Endothelial cell (in vitro differentiated cells): ENCODE data around the gene LRRC18. TPM values are rescaled to one million over a fixed set of nuclear protein-coding genes. Genes with fewer than 3 reads are reported as not detected.
A peak's percentile ranks its signal among the peaks of the same experiment; 100 is the strongest.

ENCODE experiments used
- DNase-seq: peaks from one replicate; pipeline ENCODE4 v3.0.0; 2021; ENCODE audit warnings: low spot score
- H3K27ac Mint-ChIP-seq: one replicate; pipeline ENCODE4 v1.8.0; 2021; ENCODE audit warnings: mixed read lengths, inconsistent platforms; ENCODE audit not compliant: unreplicated experiment
- H3K27me3 Mint-ChIP-seq: one replicate; pipeline ENCODE4 v1.8.0; 2021; ENCODE audit warnings: mild to moderate bottlenecking, moderate library complexity, mixed read lengths, inconsistent platforms; ENCODE audit not compliant: unreplicated experiment
- H3K36me3 Mint-ChIP-seq: one replicate; pipeline ENCODE4 v1.8.0; 2021; ENCODE audit warnings: mild to moderate bottlenecking, low read depth, mixed read lengths, inconsistent platforms; ENCODE audit not compliant: unreplicated experiment
- H3K4me1 Mint-ChIP-seq: one replicate; pipeline ENCODE4 v1.8.0; 2021; ENCODE audit warnings: mild to moderate bottlenecking, mixed read lengths, inconsistent platforms; ENCODE audit not compliant: unreplicated experiment
- H3K4me3 Mint-ChIP-seq: one replicate; pipeline ENCODE4 v1.8.0; 2021; ENCODE audit warnings: mild to moderate bottlenecking, mixed read lengths, inconsistent platforms; ENCODE audit not compliant: unreplicated experiment
- H3K9me3 Mint-ChIP-seq: one replicate; pipeline ENCODE4 v1.8.0; 2021; ENCODE audit warnings: mixed read lengths, inconsistent platforms; ENCODE audit not compliant: unreplicated experiment
- total RNA-seq: library from RNA; stranded (reverse); fragmentation: NEBNext Ultra II Directional; extraction: Animal tissue kit (Norgen Biotek cat#: 25700); gene quantifications from one replicate; pipeline ENCODE4 v1.2.1, GENCODE V29; 2021; ENCODE audit not compliant: unreplicated experiment
- TF ChIP-seq, protein P1 (sequence below): fragments of 200-600 bp; sonication (generic); IDR thresholded peaks from one replicate; pipeline ENCODE4 v1.5.0; 2021; ENCODE audit warnings: antibody characterized with exemption; ENCODE audit not compliant: unreplicated experiment

LRRC18 gene
- total RNA-seq, 1 donor from 2014 or later: not detected

DNA sequence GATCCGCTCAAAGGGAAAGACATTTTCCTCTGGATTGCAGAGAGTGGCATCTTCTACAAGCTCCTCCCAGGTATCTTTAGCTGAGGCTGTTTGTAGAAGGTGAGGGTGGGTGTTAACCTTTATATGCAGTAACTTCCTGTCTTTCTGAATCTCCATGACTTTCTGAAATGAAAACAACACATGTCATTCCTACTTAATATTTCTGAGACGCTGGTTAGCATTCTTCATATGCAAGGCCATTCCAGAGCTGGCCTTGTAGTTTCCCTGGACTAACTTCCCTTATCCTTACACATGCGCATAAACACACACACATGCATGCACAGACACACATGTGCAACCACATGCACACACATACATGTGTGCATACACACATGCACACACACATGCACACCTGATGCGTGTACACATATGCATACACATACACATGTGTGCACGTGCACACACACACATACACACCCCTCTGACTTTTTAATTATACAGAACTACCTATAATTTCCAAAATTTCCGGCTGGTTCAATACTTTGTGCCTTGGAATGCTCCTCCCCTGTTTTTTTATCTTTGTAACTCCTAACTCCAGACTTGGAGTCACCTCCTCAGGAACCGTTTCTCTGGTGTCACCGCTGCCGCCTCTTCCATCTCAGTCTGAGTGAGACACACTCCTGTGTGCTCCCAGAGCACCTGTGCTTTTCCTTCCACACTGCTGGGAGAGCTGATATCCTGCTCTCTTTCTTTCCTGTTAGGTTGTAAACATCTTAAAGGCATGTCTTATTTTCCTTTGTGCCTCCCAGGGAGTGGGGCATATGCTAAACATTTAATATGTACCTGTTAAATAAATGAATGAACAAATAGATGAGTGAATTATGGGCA is 55.2 kb downstream of the LRRC18 start:
- Mint-ChIP-seq H3K9me3 (no peaks in the 10 kb centered on the region), H3K36me3 (no peaks in the 10 kb centered on the region), H3K4me1 (peaks cover 7% of the 10 kb centered on the region), H3K27me3 (peaks cover 5% of the 10 kb centered on the region), H3K27ac (no peak overlapping the region), H3K4me3 (no peak overlapping the region)
- DNase-seq: no peak
- TF ChIP-seq, protein P1, sequence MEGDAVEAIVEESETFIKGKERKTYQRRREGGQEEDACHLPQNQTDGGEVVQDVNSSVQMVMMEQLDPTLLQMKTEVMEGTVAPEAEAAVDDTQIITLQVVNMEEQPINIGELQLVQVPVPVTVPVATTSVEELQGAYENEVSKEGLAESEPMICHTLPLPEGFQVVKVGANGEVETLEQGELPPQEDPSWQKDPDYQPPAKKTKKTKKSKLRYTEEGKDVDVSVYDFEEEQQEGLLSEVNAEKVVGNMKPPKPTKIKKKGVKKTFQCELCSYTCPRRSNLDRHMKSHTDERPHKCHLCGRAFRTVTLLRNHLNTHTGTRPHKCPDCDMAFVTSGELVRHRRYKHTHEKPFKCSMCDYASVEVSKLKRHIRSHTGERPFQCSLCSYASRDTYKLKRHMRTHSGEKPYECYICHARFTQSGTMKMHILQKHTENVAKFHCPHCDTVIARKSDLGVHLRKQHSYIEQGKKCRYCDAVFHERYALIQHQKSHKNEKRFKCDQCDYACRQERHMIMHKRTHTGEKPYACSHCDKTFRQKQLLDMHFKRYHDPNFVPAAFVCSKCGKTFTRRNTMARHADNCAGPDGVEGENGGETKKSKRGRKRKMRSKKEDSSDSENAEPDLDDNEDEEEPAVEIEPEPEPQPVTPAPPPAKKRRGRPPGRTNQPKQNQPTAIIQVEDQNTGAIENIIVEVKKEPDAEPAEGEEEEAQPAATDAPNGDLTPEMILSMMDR: no peak

DNA sequence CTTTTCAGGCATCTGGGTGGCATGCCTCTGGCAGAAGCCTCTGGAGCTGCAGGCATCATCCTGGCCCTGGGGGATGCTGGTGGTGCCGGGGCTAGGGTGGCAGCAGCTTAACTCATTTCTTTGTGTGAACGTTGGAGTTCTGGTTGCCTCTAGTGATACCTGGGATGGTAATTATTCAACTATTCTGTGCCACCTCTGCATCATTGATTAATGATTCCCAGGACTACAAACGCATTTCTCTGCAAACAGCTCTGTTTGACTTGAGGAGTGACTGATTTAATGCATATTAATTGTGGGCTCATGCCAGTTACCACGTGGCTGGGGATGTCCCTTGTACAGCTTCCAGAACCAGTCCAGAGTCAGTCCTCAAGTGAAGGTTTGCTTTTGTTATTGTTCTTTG is 55.9 kb downstream of the LRRC18 start:
- Mint-ChIP-seq H3K27ac (no peak overlapping the region), H3K36me3 (no peaks in the 10 kb centered on the region)

DNA sequence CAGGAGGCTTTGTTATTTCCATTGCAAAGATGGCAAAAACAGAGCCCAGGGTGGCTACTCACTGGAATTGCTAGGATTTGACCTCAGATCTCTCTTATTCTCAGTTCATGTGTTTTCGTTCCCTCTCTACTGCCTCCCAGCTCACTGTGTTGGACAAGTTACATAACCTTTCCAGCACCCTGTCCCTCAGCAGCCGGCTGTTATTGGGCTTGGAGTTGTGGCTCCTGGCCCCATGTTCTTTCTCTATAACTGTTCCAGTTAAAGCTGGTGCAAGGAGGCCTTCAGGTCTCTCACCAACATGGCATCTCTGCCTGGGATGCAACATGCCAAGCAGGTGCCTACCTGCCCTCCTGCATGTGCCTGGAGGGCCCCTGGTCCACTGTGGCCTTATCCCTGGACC is 56.8 kb downstream of the LRRC18 start:
- peaks cover 7% of the 10 kb centered on the region for H3K4me1 Mint-ChIP-seq
- TF ChIP-seq, protein P1: no peak
- no peaks in the 10 kb centered on the region for H3K9me3 Mint-ChIP-seq
- no peak overlapping the region for H3K4me3 Mint-ChIP-seq
- H3K27me3 Mint-ChIP-seq: peaks cover 7% of the 10 kb centered on the region
- no peak for DNase-seq
- no peaks in the 10 kb centered on the region for H3K36me3 Mint-ChIP-seq
- H3K27ac Mint-ChIP-seq: no peak overlapping the region

More for the DNA sequence above, 55.9 kb downstream of the LRRC18 start:
- H3K4me1 Mint-ChIP-seq: peaks cover 7% of the 10 kb centered on the region
- H3K9me3 Mint-ChIP-seq: no peaks in the 10 kb centered on the region
- no peak overlapping the region for H3K4me3 Mint-ChIP-seq
- TF ChIP-seq, protein P1: no peak
- DNase-seq: no peak
- peaks cover 5% of the 10 kb centered on the region for H3K27me3 Mint-ChIP-seq

DNA sequence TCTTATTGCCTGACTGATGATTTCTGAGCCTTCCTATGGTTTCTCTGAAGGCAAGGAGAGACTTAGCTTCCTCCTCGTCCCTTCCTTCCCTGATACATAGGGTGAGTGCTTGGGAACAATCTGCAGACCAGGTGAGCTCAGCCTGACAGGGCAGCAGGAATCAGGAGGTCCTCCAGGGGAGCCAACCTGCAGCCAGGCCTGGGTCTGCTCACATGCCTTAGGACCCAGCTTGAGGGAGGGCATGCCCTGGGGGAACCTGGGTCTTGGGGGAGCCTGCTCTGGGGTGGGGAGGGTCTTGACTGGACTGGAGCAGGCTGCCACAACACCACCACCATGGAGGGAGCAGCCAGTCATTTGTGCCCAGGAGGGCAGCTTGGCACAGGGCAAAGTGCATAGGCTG is 57.7 kb downstream of the LRRC18 start:
- no peak for DNase-seq
- TF ChIP-seq, protein P1: no peak
- Mint-ChIP-seq H3K27me3 (peaks cover 7% of the 10 kb centered on the region), H3K27ac (no peak overlapping the region), H3K36me3 (no peaks in the 10 kb centered on the region), H3K4me1 (peaks cover 7% of the 10 kb centered on the region), H3K4me3 (no peak overlapping the region), H3K9me3 (no peaks in the 10 kb centered on the region)

DNA sequence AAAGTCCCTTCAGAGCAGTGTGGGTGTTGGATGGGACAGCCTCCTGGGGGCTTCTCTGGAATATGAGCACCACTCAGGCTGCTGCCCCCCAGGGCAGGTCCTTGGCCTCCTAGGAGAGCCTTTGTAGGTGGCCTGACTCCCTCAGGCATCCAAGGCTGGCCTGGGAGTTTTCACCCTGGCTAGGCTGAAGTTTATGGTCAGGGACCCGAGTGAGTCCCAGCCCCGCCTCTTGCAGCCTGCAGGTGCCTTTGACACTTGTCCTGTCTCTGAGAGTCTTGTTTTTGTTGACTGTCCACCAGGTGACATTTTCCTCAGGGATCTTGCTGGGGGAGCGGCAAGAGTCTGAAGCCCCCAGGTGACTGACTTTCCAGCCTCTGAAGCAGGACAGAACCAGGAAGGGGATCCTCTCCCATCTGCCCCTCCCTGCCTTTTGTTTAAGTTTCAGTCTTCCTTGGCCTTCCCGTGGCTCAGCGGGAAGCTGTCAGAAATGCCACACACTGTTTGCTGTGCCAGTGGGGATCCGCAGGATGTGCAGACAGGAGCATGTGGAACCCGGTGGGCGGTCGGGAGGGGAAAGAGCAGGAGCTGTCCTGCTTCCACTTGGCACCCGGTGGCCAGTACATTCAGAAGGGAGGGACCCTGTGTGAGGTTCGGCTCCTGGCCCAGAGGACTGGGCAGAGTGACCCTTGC is 59.5 kb downstream of the LRRC18 start:
- Mint-ChIP-seq H3K4me3 (no peak overlapping the region), H3K4me1 (peaks cover 7% of the 10 kb centered on the region), H3K27ac (no peak overlapping the region), H3K9me3 (no peaks in the 10 kb centered on the region), H3K27me3 (peaks cover 6% of the 10 kb centered on the region), H3K36me3 (no peaks in the 10 kb centered on the region)
- TF ChIP-seq, protein P1: no peak
- peak; percentile 22 for DNase-seq
